ENCODE data around the gene UCP2.

The UCP2 gene

GRCh38 chr11:73975479-73975757 is 7.2 kb downstream of the UCP2 start:
- H3K4me1 ChIP-seq (ENCODE audit: insufficient read depth, poor library complexity, severe bottlenecking) = peaks cover 5% of the 10 kb centered on the region
- no peak overlapping the region for H3K27ac ChIP-seq (ENCODE audit: poor library complexity, severe bottlenecking)
- no peak for DNase-seq (ENCODE audit: low spot score)
- no peaks in the 10 kb centered on the region for H3K36me3 ChIP-seq (ENCODE audit: low read depth)
- H3K27me3 ChIP-seq (ENCODE audit: insufficient read depth, poor library complexity, severe bottlenecking) = no peaks in the 10 kb centered on the region
- no peak for ATAC-seq (ENCODE audit: low read depth)
- TF ChIP-seq CTCF (IDR thresholded peaks at IDR 0.05; ENCODE audit: poor library complexity, severe bottlenecking) = no peak
- no peak overlapping the region for H3K4me3 ChIP-seq (ENCODE audit: severe bottlenecking)
- no peaks in the 10 kb centered on the region for H3K9me3 ChIP-seq (ENCODE audit: severe bottlenecking)

GRCh38 chr11:73974604-73975478 is 7.8 kb downstream of the UCP2 start:
- no peak for ATAC-seq (ENCODE audit: low read depth)
- H3K27ac ChIP-seq (ENCODE audit: poor library complexity, severe bottlenecking) = no peak overlapping the region
- H3K4me1 ChIP-seq (ENCODE audit: insufficient read depth, poor library complexity, severe bottlenecking) = peaks cover under 1% of the 10 kb centered on the region
- no peaks in the 10 kb centered on the region for H3K9me3 ChIP-seq (ENCODE audit: severe bottlenecking)
- H3K4me3 ChIP-seq (ENCODE audit: severe bottlenecking) = no peak overlapping the region
- H3K27me3 ChIP-seq (ENCODE audit: insufficient read depth, poor library complexity, severe bottlenecking) = no peaks in the 10 kb centered on the region
- H3K36me3 ChIP-seq (ENCODE audit: low read depth) = no peaks in the 10 kb centered on the region
- no peak for TF ChIP-seq CTCF (IDR thresholded peaks at IDR 0.05; ENCODE audit: poor library complexity, severe bottlenecking)
- DNase-seq (ENCODE audit: low spot score) = no peak

GRCh38 chr11:73972620-73973449 is 9.8 kb downstream of the UCP2 start:
- Histone ChIP-seq H3K4me1 (ENCODE audit: insufficient read depth, poor library complexity, severe bottlenecking) (no peaks in the 10 kb centered on the region), H3K36me3 (ENCODE audit: low read depth) (no peaks in the 10 kb centered on the region), H3K4me3 (ENCODE audit: severe bottlenecking) (no peak overlapping the region), H3K27ac (ENCODE audit: poor library complexity, severe bottlenecking) (no peak overlapping the region), H3K27me3 (ENCODE audit: insufficient read depth, poor library complexity, severe bottlenecking) (no peaks in the 10 kb centered on the region), H3K9me3 (ENCODE audit: severe bottlenecking) (no peaks in the 10 kb centered on the region)
- no peak for TF ChIP-seq CTCF (IDR thresholded peaks at IDR 0.05; ENCODE audit: poor library complexity, severe bottlenecking)
- no peak for DNase-seq (ENCODE audit: low spot score)
- no peak for ATAC-seq (ENCODE audit: low read depth)

GRCh38 chr11:73972187-73972586 is 10.5 kb downstream of the UCP2 start:
- no peak for DNase-seq (ENCODE audit: low spot score)
- H3K4me1 ChIP-seq (ENCODE audit: insufficient read depth, poor library complexity, severe bottlenecking) = no peaks in the 10 kb centered on the region
- H3K4me3 ChIP-seq (ENCODE audit: severe bottlenecking) = no peak overlapping the region

More at GRCh38 chr11:73972187-73972586, 10.5 kb downstream of the UCP2 start:
- Histone ChIP-seq H3K27me3 (ENCODE audit: insufficient read depth, poor library complexity, severe bottlenecking) (no peaks in the 10 kb centered on the region), H3K36me3 (ENCODE audit: low read depth) (no peaks in the 10 kb centered on the region), H3K9me3 (ENCODE audit: severe bottlenecking) (no peaks in the 10 kb centered on the region), H3K27ac (ENCODE audit: poor library complexity, severe bottlenecking) (no peak overlapping the region)
- ATAC-seq (ENCODE audit: low read depth) = no peak
- no peak for TF ChIP-seq CTCF (IDR thresholded peaks at IDR 0.05; ENCODE audit: poor library complexity, severe bottlenecking)

All from RWPE2 (cell line).